ENCODE measurements around the gene KSR2.

The KSR2 gene

GRCh38 chr12:117985182-117985581, 16.4 kb upstream of the KSR2 start:
- Histone ChIP-seq H3K4me2 (ENCODE audit: low read length) (no peak overlapping the region), H3K27ac (ENCODE audit: low read depth, low read length, poor library complexity, severe bottlenecking) (no peak overlapping the region), H3K4me1 (ENCODE audit: insufficient read depth, low read length, severe bottlenecking) (no peaks in the 10 kb centered on the region)

GRCh38 chr12:117981267-117981666, 12.5 kb upstream of the KSR2 start:
- H3K4me3 ChIP-seq (ENCODE audit: low read depth, low read length, poor library complexity, severe bottlenecking): no peak overlapping the region
- H3K9ac ChIP-seq (ENCODE audit: low read length): no peak overlapping the region
- H3K9me3 ChIP-seq (ENCODE audit: low read length): no peaks in the 10 kb centered on the region
- TF ChIP-seq CTCF (IDR thresholded peaks at IDR 0.05; ENCODE audit: low read length): no peak
- TF ChIP-seq EZH2 (IDR thresholded peaks at IDR 0.05; ENCODE audit: borderline replicate concordance, low read length): no peak
- H2AFZ ChIP-seq (ENCODE audit: low read length): no peak overlapping the region
- no peaks in the 10 kb centered on the region for H3K79me2 ChIP-seq (ENCODE audit: insufficient read depth, low read length)
- no peak overlapping the region for H3K27ac ChIP-seq (ENCODE audit: low read depth, low read length, poor library complexity, severe bottlenecking)
- H3K9me2 ChIP-seq (ENCODE audit: low read depth, low read length): no peaks in the 10 kb centered on the region
- no peaks in the 10 kb centered on the region for H3K36me3 ChIP-seq (ENCODE audit: insufficient read depth, low read length)
- no peaks in the 10 kb centered on the region for H3K27me3 ChIP-seq (ENCODE audit: insufficient read depth, low read length)
- no peaks in the 10 kb centered on the region for H3F3A ChIP-seq (ENCODE audit: insufficient read depth, low read length)
- H3K4me1 ChIP-seq (ENCODE audit: insufficient read depth, low read length, severe bottlenecking): no peaks in the 10 kb centered on the region
- H3K4me2 ChIP-seq (ENCODE audit: low read length): no peak overlapping the region
- H4K20me1 ChIP-seq (ENCODE audit: insufficient read depth, low read length): no peaks in the 10 kb centered on the region

More at GRCh38 chr12:117985182-117985581, 16.4 kb upstream of the KSR2 start:
- H3K9me3 ChIP-seq (ENCODE audit: low read length): 0 out of 2 replicates have a peak, but pooled peaks cover 2% of the 10 kb centered on the region
- no peaks in the 10 kb centered on the region for H3K36me3 ChIP-seq (ENCODE audit: insufficient read depth, low read length)
- no peak overlapping the region for H3K9ac ChIP-seq (ENCODE audit: low read length)
- 0 out of 2 replicates have a peak, but pooled peaks cover 3% of the 10 kb centered on the region for H3K27me3 ChIP-seq (ENCODE audit: insufficient read depth, low read length)
- no peaks in the 10 kb centered on the region for H3K79me2 ChIP-seq (ENCODE audit: insufficient read depth, low read length)
- H4K20me1 ChIP-seq (ENCODE audit: insufficient read depth, low read length): no peaks in the 10 kb centered on the region
- no peak overlapping the region for H2AFZ ChIP-seq (ENCODE audit: low read length)
- no peaks in the 10 kb centered on the region for H3K9me2 ChIP-seq (ENCODE audit: low read depth, low read length)
- no peak overlapping the region for H3K4me3 ChIP-seq (ENCODE audit: low read depth, low read length, poor library complexity, severe bottlenecking)
- H3F3A ChIP-seq (ENCODE audit: insufficient read depth, low read length): no peaks in the 10 kb centered on the region
- TF ChIP-seq EZH2 (IDR thresholded peaks at IDR 0.05; ENCODE audit: borderline replicate concordance, low read length) (no peak), CTCF (IDR thresholded peaks at IDR 0.05; ENCODE audit: low read length) (no peak)

- H3K27ac ChIP-seq (ENCODE audit: low read depth, low read length, poor library complexity, severe bottlenecking): no peak overlapping the region
- H3K9me2 ChIP-seq (ENCODE audit: low read depth, low read length): no peaks in the 10 kb centered on the region
- no peaks in the 10 kb centered on the region for H3K27me3 ChIP-seq (ENCODE audit: insufficient read depth, low read length)
- no peaks in the 10 kb centered on the region for H3K36me3 ChIP-seq (ENCODE audit: insufficient read depth, low read length)
- H3F3A ChIP-seq (ENCODE audit: insufficient read depth, low read length): no peaks in the 10 kb centered on the region
- no peaks in the 10 kb centered on the region for H4K20me1 ChIP-seq (ENCODE audit: insufficient read depth, low read length)
- no peaks in the 10 kb centered on the region for H3K4me1 ChIP-seq (ENCODE audit: insufficient read depth, low read length, severe bottlenecking)
- no peaks in the 10 kb centered on the region for H3K9me3 ChIP-seq (ENCODE audit: low read length)
- TF ChIP-seq EZH2 (IDR thresholded peaks at IDR 0.05; ENCODE audit: borderline replicate concordance, low read length): no peak
- TF ChIP-seq CTCF (IDR thresholded peaks at IDR 0.05; ENCODE audit: low read length): no peak
- H3K4me3 ChIP-seq (ENCODE audit: low read depth, low read length, poor library complexity, severe bottlenecking): no peak overlapping the region
- H3K9ac ChIP-seq (ENCODE audit: low read length): no peak overlapping the region
- no peaks in the 10 kb centered on the region for H3K79me2 ChIP-seq (ENCODE audit: insufficient read depth, low read length)
- no peak overlapping the region for H3K4me2 ChIP-seq (ENCODE audit: low read length)
- no peak overlapping the region for H2AFZ ChIP-seq (ENCODE audit: low read length)
These were observed 11.8 kb upstream of the KSR2 start for GRCh38 chr12:117980616-117981015.
